ENCODE data around the gene CACNG4. TPM values are rescaled to one million over a fixed set of nuclear protein-coding genes. Genes with fewer than 3 reads are reported as not detected.

The CACNG4 gene
- polyA plus RNA-seq, 3 donors: not detected

- H3K27me3 Mint-ChIP-seq (ENCODE audit: low read depth in 3 of 3): peaks cover 16 to 26% (median 22%) of the 10 kb centered on the region in 3 donors
These were observed 23.7 kb downstream of the CACNG4 start for GRCh38 chr17:66988069-66988798.

GRCh38 chr17:66989076-66989475 is 24.6 kb downstream of the CACNG4 start:
- Mint-ChIP-seq H3K27ac (no peak overlapping the region), H3K27me3 (ENCODE audit: low read depth in 3 of 3) (peaks cover 16 to 26% (median 22%) of the 10 kb centered on the region in 3 donors), H3K9me3 (peaks cover 0 to 2% (median 0%) of the 10 kb centered on the region in 7 donors), H3K4me3 (no peak overlapping the region), H3K36me3 (no peaks in the 10 kb centered on the region), H3K4me1 (peaks cover 2% of the 10 kb centered on the region)
- no peaks in the 10 kb centered on the region for H3K79me2 ChIP-seq (ENCODE audit: insufficient read depth, low read length)
- no peaks in the 10 kb centered on the region for H3K27me3 ChIP-seq (ENCODE audit: control insufficient read depth in 2 of 2, insufficient read depth in 2 of 2, low read length in 2 of 2)
- no peaks in the 10 kb centered on the region for H3K4me1 ChIP-seq (ENCODE audit: control insufficient read depth in 1 of 2, insufficient read depth in 2 of 2, low read length in 2 of 2)
- no peak for TF ChIP-seq CTCF (IDR thresholded peaks at IDR 0.05)
- intact Hi-C loops (cut with micrococcal nuclease): no loop called here
- no peak overlapping the region for H3K4me3 ChIP-seq (replicated peaks in 1 of 3; ENCODE audit: low read depth in 2 of 3, low read length in 3 of 3)
- DNase-seq: no peak
- H3K36me3 ChIP-seq (replicated peaks in 1 of 2; ENCODE audit: control insufficient read depth in 1 of 2, insufficient read depth in 2 of 2, low read length in 2 of 2): no peaks in the 10 kb centered on the region
- H3K27ac ChIP-seq (ENCODE audit: low read depth in 1 of 2, low read length in 2 of 2): no peak overlapping the region
- no peak overlapping the region for H3K9ac ChIP-seq (ENCODE audit: insufficient read depth, low read length, poor library complexity, severe bottlenecking)
- no peak overlapping the region for H2AFZ ChIP-seq (ENCODE audit: insufficient read depth, low read depth, low read length, poor library complexity, severe bottlenecking)
- H4K20me1 ChIP-seq (ENCODE audit: insufficient read depth, low read length): no peaks in the 10 kb centered on the region
- WGBS (ENCODE audit: insufficient coverage): 89% methylated on average over 3 of the region's 4 CpGs
- H3K9me3 ChIP-seq (replicated peaks in 1 of 2; ENCODE audit: control insufficient read depth in 1 of 2, insufficient read depth in 1 of 2, low read length in 2 of 2): no peaks in the 10 kb centered on the region
- H3K4me2 ChIP-seq (replicated peaks; ENCODE audit: extremely low read depth, low read length, poor library complexity, severe bottlenecking): no peak overlapping the region

More at GRCh38 chr17:66988069-66988798, 23.7 kb downstream of the CACNG4 start:
- no peaks in the 10 kb centered on the region for H3K36me3 Mint-ChIP-seq
- intact Hi-C loops (cut with micrococcal nuclease): no loop called here
- H3K4me3 Mint-ChIP-seq: no peak overlapping the region
- H3K9me3 Mint-ChIP-seq: peaks cover 0 to 2% (median 0%) of the 10 kb centered on the region in 7 donors
- H3K4me1 Mint-ChIP-seq: peaks cover 2% of the 10 kb centered on the region
- no peaks in the 10 kb centered on the region for H4K20me1 ChIP-seq (ENCODE audit: insufficient read depth, low read length)
- no peaks in the 10 kb centered on the region for H3K9me3 ChIP-seq (replicated peaks in 1 of 2; ENCODE audit: control insufficient read depth in 1 of 2, insufficient read depth in 1 of 2, low read length in 2 of 2)
- WGBS (ENCODE audit: insufficient coverage): 70% methylated on average over 14 of the region's 23 CpGs
- no peaks in the 10 kb centered on the region for H3K79me2 ChIP-seq (ENCODE audit: insufficient read depth, low read length)
- H3K27ac ChIP-seq (ENCODE audit: low read depth in 1 of 2, low read length in 2 of 2): no peak overlapping the region
- H3K27me3 ChIP-seq (ENCODE audit: control insufficient read depth in 2 of 2, insufficient read depth in 2 of 2, low read length in 2 of 2): no peaks in the 10 kb centered on the region
- no peak for TF ChIP-seq CTCF (IDR thresholded peaks at IDR 0.05)
- no peak overlapping the region for H3K4me2 ChIP-seq (replicated peaks; ENCODE audit: extremely low read depth, low read length, poor library complexity, severe bottlenecking)
- H3K9ac ChIP-seq (ENCODE audit: insufficient read depth, low read length, poor library complexity, severe bottlenecking): no peak overlapping the region
- no peak overlapping the region for H3K27ac Mint-ChIP-seq
- H3K4me1 ChIP-seq (ENCODE audit: control insufficient read depth in 1 of 2, insufficient read depth in 2 of 2, low read length in 2 of 2): no peaks in the 10 kb centered on the region
- DNase-seq: no peak
- no peaks in the 10 kb centered on the region for H3K36me3 ChIP-seq (replicated peaks in 1 of 2; ENCODE audit: control insufficient read depth in 1 of 2, insufficient read depth in 2 of 2, low read length in 2 of 2)
- H3K4me3 ChIP-seq (replicated peaks in 1 of 3; ENCODE audit: low read depth in 2 of 3, low read length in 3 of 3): no peak overlapping the region
- H2AFZ ChIP-seq (ENCODE audit: insufficient read depth, low read depth, low read length, poor library complexity, severe bottlenecking): no peak overlapping the region

Measured in CD14-positive monocyte (primary cell).